Fibroblast of villous mesenchyme (primary cell): ENCODE data around the gene STRA6. TPM values are rescaled to one million over a fixed set of nuclear protein-coding genes. Genes with fewer than 3 reads are reported as not detected.

Experiments used
- DNase-seq: peaks from one replicate; pipeline ENCODE4 v3.0.0-alpha.2; 2010; ENCODE audit warnings: low read depth
- H3K4me3 ChIP-seq: 2 replicates; pipeline ENCODE4 v1.5.1; 2011; ENCODE audit warnings: low read depth, mild to moderate bottlenecking, low read length
- CTCF ChIP-seq: IDR thresholded peaks from 2 replicates; pipeline ENCODE4 v1.5.1; 2012; ENCODE audit warnings: low read depth, mild to moderate bottlenecking, low read length; ENCODE audit not compliant: insufficient read depth
- total RNA-seq: library from RNA; depleted of rRNA; stranded (reverse); fragments of >200 nt; gene quantifications from 2 replicates; pipeline ENCODE4 v1.2.3, GENCODE V29; 2012

Gene STRA6
- total RNA-seq, 1 donor, result 52.7 TPM

- peak; percentile 95 for DNase-seq
- H3K4me3 ChIP-seq, result peak overlapping the region; percentile 64
- no peak for TF ChIP-seq CTCF
These were observed 1.6 kb downstream of the STRA6 start for GRCh38 chr15:74200871-74201419.

- H3K4me3 ChIP-seq, result peak overlapping the region; percentile 64
These were observed 2.2 kb downstream of the STRA6 start for GRCh38 chr15:74200412-74200815.

GRCh38 chr15:74199297-74199652, 3.3 kb downstream of the STRA6 start:
- no peak for DNase-seq
- no peak for TF ChIP-seq CTCF
- no peak overlapping the region for H3K4me3 ChIP-seq

More at GRCh38 chr15:74200412-74200815, 2.2 kb downstream of the STRA6 start:
- DNase-seq, result peak; percentile 90
- TF ChIP-seq CTCF, result no peak

- no peak for TF ChIP-seq CTCF
- DNase-seq, result no peak
- H3K4me3 ChIP-seq, result no peak overlapping the region
These were observed 5.2 kb downstream of the STRA6 start for GRCh38 chr15:74197176-74197965.

GRCh38 chr15:74196175-74196574, 6.4 kb downstream of the STRA6 start:
- TF ChIP-seq CTCF, result no peak
- DNase-seq, result peak; percentile 99
- no peak overlapping the region for H3K4me3 ChIP-seq

GRCh38 chr15:74194572-74195559, 7.7 kb downstream of the STRA6 start:
- DNase-seq, result no peak
- no peak for TF ChIP-seq CTCF
- no peak overlapping the region for H3K4me3 ChIP-seq
